GM12865 (cell line): ENCODE data around the gene AP4B1.

Experiments
- DNase-seq: peaks from one replicate; pipeline ENCODE4 v3.0.0; 2010; ENCODE audit warnings: low read depth
- H3K4me3 ChIP-seq: 2 replicates; pipeline ENCODE4 v1.5.1; 2011; ENCODE audit warnings: mild to moderate bottlenecking, low read depth, low read length, control low read depth
- TF ChIP-seq, protein P1 (sequence below): IDR thresholded peaks from 2 replicates; pipeline ENCODE4 v1.5.1; 2011; ENCODE audit warnings: low read length, control low read depth, low read depth, inconsistent platforms; ENCODE audit not compliant: insufficient read depth; ENCODE audit errors: missing control alignments

Gene AP4B1

DNA sequence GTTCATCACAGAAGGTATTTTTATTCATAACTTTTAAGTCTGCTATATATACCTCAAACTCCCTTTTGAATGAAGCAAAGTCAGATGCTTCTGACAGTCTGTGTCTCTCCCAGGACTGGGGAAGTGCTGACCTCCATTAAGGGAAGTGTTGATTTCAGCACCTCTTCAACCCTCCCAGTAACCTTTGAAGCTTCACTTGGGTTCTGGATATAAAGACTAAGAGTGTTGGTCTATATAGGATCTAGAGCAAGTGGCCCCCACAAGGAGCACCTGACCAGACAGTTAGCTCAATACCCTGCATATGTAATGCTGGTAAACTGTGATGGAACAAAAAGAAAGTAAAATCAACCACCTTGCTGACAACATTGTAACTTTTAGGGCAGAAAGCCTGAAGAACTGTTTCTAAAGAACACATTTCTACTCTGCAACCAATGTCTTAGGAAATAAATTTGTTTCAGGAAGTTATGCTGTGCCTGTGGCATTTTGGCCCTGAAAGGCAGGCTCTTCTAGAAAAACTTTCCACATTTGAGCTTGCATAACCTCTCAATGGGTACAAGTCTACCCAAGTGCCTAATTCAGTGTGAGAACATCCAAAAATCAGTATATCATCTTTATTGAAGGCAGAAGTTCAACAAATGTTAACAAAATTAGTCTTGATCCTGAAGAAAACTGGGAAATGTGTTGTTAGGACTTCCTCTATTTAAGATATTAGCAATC lies 32.2 kb downstream of the AP4B1 start:
- peak; percentile 44 for DNase-seq
- TF ChIP-seq, protein P1, sequence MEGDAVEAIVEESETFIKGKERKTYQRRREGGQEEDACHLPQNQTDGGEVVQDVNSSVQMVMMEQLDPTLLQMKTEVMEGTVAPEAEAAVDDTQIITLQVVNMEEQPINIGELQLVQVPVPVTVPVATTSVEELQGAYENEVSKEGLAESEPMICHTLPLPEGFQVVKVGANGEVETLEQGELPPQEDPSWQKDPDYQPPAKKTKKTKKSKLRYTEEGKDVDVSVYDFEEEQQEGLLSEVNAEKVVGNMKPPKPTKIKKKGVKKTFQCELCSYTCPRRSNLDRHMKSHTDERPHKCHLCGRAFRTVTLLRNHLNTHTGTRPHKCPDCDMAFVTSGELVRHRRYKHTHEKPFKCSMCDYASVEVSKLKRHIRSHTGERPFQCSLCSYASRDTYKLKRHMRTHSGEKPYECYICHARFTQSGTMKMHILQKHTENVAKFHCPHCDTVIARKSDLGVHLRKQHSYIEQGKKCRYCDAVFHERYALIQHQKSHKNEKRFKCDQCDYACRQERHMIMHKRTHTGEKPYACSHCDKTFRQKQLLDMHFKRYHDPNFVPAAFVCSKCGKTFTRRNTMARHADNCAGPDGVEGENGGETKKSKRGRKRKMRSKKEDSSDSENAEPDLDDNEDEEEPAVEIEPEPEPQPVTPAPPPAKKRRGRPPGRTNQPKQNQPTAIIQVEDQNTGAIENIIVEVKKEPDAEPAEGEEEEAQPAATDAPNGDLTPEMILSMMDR: no peak
- H3K4me3 ChIP-seq: peak overlapping the region; percentile 94

DNA sequence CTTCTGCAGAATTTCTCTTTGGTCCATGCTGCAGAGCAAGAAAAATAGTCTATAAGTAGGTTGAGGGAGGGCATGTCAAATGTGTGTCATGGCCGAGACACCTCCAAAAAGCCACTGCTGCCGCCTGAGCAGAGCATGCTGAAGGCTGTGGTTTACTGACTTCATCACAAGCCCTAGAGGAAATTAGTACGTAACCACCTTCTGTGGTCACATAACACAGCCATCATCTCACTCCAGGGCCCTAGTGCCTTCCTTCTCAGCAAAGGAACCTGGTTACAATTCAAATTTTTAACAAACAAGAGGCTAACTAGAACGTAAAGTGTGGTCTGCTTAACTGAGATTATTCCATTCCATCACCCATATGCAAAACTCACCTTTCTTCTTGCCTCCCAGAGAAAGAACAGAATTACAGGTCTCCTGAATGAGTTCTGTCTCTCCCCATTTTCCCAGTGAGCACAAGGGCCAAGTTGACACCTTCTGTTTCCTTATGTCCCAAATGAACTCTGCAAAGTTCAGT lies 32.9 kb downstream of the AP4B1 start, which contains the start of gene PTPN22:
PTPN22 (minus strand) TSS at position 116 of the 517 bp plus-strand sequence.
- TF ChIP-seq, protein P1: no peak
- DNase-seq: peak; percentile 94
- H3K4me3 ChIP-seq: peak within 1 kb of the TSS; percentile 94

DNA sequence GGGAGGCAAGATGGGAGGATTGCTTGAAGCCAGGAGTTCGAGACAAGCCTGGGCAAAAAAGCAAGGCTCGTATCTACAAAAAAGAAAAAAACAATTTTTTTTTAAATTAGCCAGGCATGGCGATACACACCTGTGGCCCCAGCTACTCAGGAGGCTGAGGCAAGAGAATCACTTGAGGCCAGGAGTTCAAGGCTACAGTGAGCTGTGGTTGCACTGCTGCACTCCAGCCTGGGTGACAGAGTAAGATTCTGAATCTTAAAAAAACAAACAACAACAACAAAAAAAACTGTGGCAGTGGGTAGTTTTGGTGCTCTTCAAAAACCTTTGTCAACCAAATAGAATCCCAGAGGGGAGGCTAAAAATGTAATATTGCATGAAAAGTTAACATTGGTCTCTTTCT lies 33.8 kb downstream of the AP4B1 start:
- DNase-seq: peak; percentile 34
- TF ChIP-seq, protein P1: no peak
- H3K4me3 ChIP-seq: peak overlapping the region; percentile 94

DNA sequence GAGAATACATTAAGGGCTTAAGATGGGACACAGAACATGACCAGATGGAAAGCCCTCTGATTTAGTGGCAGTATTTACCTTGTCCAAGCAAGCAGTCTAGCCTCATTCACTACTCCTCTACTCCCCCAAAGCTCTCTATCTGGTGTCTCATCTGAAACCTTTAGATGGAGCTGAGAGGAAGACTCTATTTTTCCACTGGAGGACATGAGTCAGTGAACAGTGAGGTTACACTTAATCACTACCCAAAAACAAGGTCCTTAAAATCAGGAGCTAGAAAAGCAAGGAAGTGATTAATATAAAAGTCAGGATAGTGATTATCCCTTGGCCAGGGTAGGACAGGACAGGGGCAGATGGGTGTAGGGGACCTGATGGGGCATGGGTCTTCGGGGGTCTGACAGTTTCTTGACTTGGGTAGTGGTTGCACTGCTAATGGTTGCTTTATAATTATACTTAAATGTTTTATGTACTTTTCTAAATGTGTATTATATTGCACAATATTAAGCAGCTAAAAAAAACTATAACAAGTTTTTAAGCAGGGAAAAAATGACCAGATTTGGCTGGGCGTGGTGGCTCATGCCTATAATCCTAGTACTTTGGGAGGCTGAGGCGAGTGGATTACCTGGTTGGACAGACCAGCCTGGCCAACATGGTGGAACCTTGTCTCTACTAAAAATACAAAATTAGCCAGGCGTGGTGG lies 36.1 kb downstream of the AP4B1 start:
- TF ChIP-seq, protein P1: no peak
- peak overlapping the region; percentile 7; the same call in 1 of the 2 replicates for H3K4me3 ChIP-seq
- DNase-seq: no peak

DNA sequence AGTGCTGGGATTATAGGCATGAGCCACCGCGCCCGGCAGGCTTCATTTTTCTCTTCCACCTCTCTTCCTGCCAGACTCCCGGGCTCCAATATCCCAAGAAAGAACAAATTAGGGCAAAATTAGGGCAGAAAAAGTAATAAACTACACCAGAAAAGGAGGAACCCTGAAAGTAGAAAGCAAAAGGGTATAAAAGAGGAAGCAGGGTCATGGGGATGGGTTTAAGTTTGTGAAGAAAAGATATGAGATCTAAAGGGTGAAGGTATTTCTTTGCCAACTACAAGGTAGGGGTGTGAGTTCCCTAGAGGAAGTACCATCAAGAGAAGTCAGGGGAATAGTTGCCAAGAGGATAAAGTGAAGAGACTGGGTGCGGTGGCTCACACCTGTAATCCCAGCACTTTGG lies 43.0 kb downstream of the AP4B1 start:
- no peak for DNase-seq
- no peak overlapping the region for H3K4me3 ChIP-seq
- TF ChIP-seq, protein P1: no peak

DNA sequence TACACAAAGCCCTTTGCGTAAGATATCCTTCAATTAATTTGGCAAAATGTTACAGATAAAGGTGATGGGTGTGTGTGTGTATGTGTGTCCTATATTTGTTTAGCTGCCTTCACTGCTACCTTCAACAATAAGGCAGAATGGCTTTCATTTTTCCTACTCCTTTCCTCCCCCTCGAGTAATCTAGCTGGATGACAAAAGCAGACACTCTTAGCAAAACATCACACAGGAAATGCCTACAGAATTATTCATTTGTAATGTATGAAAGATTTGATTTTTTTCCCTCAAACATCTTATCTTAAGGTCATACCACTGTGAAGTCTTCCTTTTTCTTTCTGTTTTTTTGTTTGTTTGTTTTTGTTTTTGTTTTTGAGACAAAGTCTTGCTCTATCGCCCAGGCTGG lies 43.7 kb downstream of the AP4B1 start:
- no peak for DNase-seq

More for the DNA sequence above, 43.7 kb downstream of the AP4B1 start:
- TF ChIP-seq, protein P1: no peak
- no peak overlapping the region for H3K4me3 ChIP-seq
